Heart left ventricle (tissue), 16 donors: ENCODE measurements around the gene PRXL2C. TPM values are rescaled to one million over a fixed set of nuclear protein-coding genes. Genes with fewer than 3 reads are reported as not detected.
"Not testable (repeated sequence)": the region's sequence is repeated elsewhere in the genome, so short reads cannot be mapped to it uniquely, and the experiment has no call there.

Experiments used
- ATAC-seq, 4 donors: fragments of 200-7000 bp; cut with Tn5 transposase; one replicate each; pipeline ENCODE4 v1.9.1; 2020 to 2022; ENCODE audit warnings: moderate library complexity in 4 of 4, mild to moderate bottlenecking in 3 of 4, moderate number of reproducible peaks in 1 of 4
- DNase-seq, 5 donors: peaks; one replicate each; pipeline ENCODE4 v3.0.0-alpha.2; 2020
- H3K27ac ChIP-seq, 12 donors: fragments of 200-600 bp; sonication (generic) in 4 of 12; one replicate each; pipeline versions ENCODE4 v1.5.0 to v1.8.0; 2016 to 2022; ENCODE audit warnings: mild to moderate bottlenecking in 2 of 12
- H3K27me3 ChIP-seq, 9 donors: fragments of 200-600 bp; sonication (generic) in 2 of 9; one replicate each; pipeline versions ENCODE4 v1.5.1 to v1.8.0; 2016 to 2022; ENCODE audit warnings: mild to moderate bottlenecking in 3 of 9
- H3K36me3 ChIP-seq, 9 donors: fragments of 200-600 bp; sonication (generic) in 2 of 9; one replicate each; pipeline versions ENCODE4 v1.5.0 to v1.8.0; 2018 to 2022; ENCODE audit warnings: mild to moderate bottlenecking in 2 of 9
- H3K4me1 ChIP-seq, 12 donors: fragments of 200-600 bp; sonication (generic) in 4 of 12; one replicate each; pipeline versions ENCODE4 v1.5.0 to v1.8.0; 2016 to 2022; ENCODE audit warnings: mild to moderate bottlenecking in 3 of 12
- H3K4me3 ChIP-seq, 12 donors: fragments of 200-600 bp; sonication (generic) in 4 of 12; one replicate each; pipeline versions ENCODE4 v1.5.0 to v1.8.0; 2017 to 2022; ENCODE audit warnings: mild to moderate bottlenecking in 9 of 12, moderate library complexity in 4 of 12
- H3K9me3 ChIP-seq, 12 donors: fragments of 200-600 bp; sonication (generic) in 4 of 12; one replicate each; pipeline versions ENCODE4 v1.5.0 to v1.8.0; 2016 to 2022; ENCODE audit warnings: mild to moderate bottlenecking in 1 of 12
- CTCF ChIP-seq, 12 donors: fragments of 200-600 bp; sonication (generic) in 4 of 12; IDR thresholded peaks; one replicate each; pipeline versions ENCODE4 v1.5.0 to v1.8.0; 2018 to 2022; ENCODE audit warnings: antibody characterized with exemption in 12 of 12, mild to moderate bottlenecking in 5 of 12
- POLR2A ChIP-seq, 2 donors: fragments of 450-650 bp; IDR thresholded peaks; one replicate each; pipeline ENCODE4 v1.6.1; 2017; ENCODE audit warnings: antibody characterized with exemption in 2 of 2, mild to moderate bottlenecking in 2 of 2, moderate library complexity in 2 of 2
- WGBS, 4 donors: extraction: QIAGEN DNeasy Blood & Tissue Kit in 2 of 4; methylation state at CpG; one replicate each; pipeline versions ENCODE4 v1.1.5 to v1.1.7; 2013 to 2018; 5-methylcytosine and 5-hydroxymethylcytosine counted together
- intact Hi-C, 10 donors: fragments of 100-400 bp; cut with DNase I; formaldehyde crosslinking; loops; one replicate each; pipeline versions ENCODE4 v1.11.1 to v1.14.2; 2022
- polyA plus RNA-seq, 2 donors: library from polyadenylated mRNA; stranded (reverse); fragments of 200-250 nt; gene quantifications; one replicate each; pipeline ENCODE4 v1.2.3, GENCODE V29; 2013
- total RNA-seq, 9 donors: library from RNA; depleted of rRNA in 2 of 9; stranded (reverse); fragments of >200 nt in 2 of 9; fragmentation: NEBNext Ultra II Directional in 3 of 9; extraction: Animal tissue kit (Norgen Biotek cat#: 25700) in 3 of 9; gene quantifications; one replicate each; pipeline versions ENCODE4 v1.1.0 to v1.2.4, GENCODE V29; 2016 to 2023
- donor health status: ischemic (EF 13 %, LVEDD 7.1; RV severe dilation, severe dysfunction).
- donor health status: healthy with polysubstance abuse.
- donor health status: DM: no; HTN: yes; CAD: no.
- donor health status: DM: no; HTN: no; CAD: no.
- donor health status: ischemic (EF 25% LVEDD 6.9; RV normal size, moderate dysfunction).
- donor health status: ischemic (EF 25% LVEDD 5.7; RV mildly dilated, moderate dysfunction).
- donor health status: healthy.
- donor health status: DM: yes; HTN: yes; CAD: no.
- donor health status: ischemic (EF 35%, LVEDD 5.7; RV mildly dilated, moderate dysfunction).
- donor health status: nonischemic (EF 11% LVEDD 7.7; RV severe dilation, severe dysfunction).
- donor health status: DM: yes; HTN: yes; CAD: no.
- donor health status: PGD.
- donor health status: ischemic (EF 29% LVEDD 5.4; RV normal size, mild dysfunction).
- donor health status: nonischemic (EF 23%, LVEDD 6.1; RV moderate dilation, normal function).

PRXL2C gene
- total and polyA plus RNA-seq, 11 donors, result 10.6 to 41.1 (median 23.8) TPM

GRCh38 chr9:96636368-96636767 is 18.7 kb downstream of the PRXL2C start:
- intact Hi-C loops, result no loop called here
- Histone ChIP-seq H3K4me1 (peaks cover 0 to 2% (median 0%) of the 10 kb centered on the region in 12 donors), H3K9me3 (no peaks in the 10 kb centered on the region), H3K27ac (no peak overlapping the region), H3K27me3 (peaks cover 0 to 2% (median 0%) of the 10 kb centered on the region in 9 donors), H3K4me3 (no peak overlapping the region), H3K36me3 (peaks cover 0 to 17% (median 2%) of the 10 kb centered on the region in 9 donors)
- WGBS, 4 donors, result 31 to 51% (median 43%) methylated on average over 1 of the region's 1 CpG
- no peak for DNase-seq
- TF ChIP-seq POLR2A (IDR thresholded peaks at IDR 0.05) (no peak), CTCF (IDR thresholded peaks at IDR 0.05) (no peak)
- ATAC-seq, result no peak

- H3K4me3 ChIP-seq, intact Hi-C loops, H3K36me3 ChIP-seq, H3K4me1 ChIP-seq, H3K27ac ChIP-seq, H3K9me3 ChIP-seq, DNase-seq, ATAC-seq: not testable (repeated sequence)
- 85 to 91% (median 88%) methylated on average over 8 of the region's 8 CpGs for WGBS, 4 donors
- peaks cover 0 to 11% (median 0%) of the 10 kb centered on the region in 9 donors for H3K27me3 ChIP-seq
Observed at GRCh38 chr9:96633579-96633978, 21.5 kb downstream of the PRXL2C start.

- DNase-seq (no peak), ATAC-seq (no peak)
- H3K36me3 ChIP-seq, result no peaks in the 10 kb centered on the region
- no peaks in the 10 kb centered on the region for H3K9me3 ChIP-seq
- 87 to 90% (median 89%) methylated on average over 6 of the region's 6 CpGs for WGBS, 4 donors
- H3K4me1 ChIP-seq, result no peaks in the 10 kb centered on the region
- H3K27ac ChIP-seq, result no peak overlapping the region
- no peak overlapping the region for H3K4me3 ChIP-seq
- peaks cover 0 to 11% (median 0%) of the 10 kb centered on the region in 9 donors for H3K27me3 ChIP-seq
- no peak for TF ChIP-seq POLR2A (IDR thresholded peaks at IDR 0.05)
- TF ChIP-seq CTCF (IDR thresholded peaks at IDR 0.05), result no peak
- intact Hi-C loops, result loop anchor here in 1 of 10 donors (10.0 kb wide), 1 partner anchor 172 kb away; the partner anchor contains the start of gene HABP4
Observed at GRCh38 chr9:96626912-96627311, 28.2 kb downstream of the PRXL2C start.

- Histone ChIP-seq H3K36me3 (no peaks in the 10 kb centered on the region), H3K9me3 (no peaks in the 10 kb centered on the region), H3K4me1 (peaks cover 0 to 12% (median 2%) of the 10 kb centered on the region in 12 donors), H3K27ac (no peak overlapping the region), H3K27me3 (peaks cover 0 to 14% (median 0%) of the 10 kb centered on the region in 9 donors), H3K4me3 (no peak overlapping the region)
- DNase-seq (no peak), ATAC-seq (no peak)
- intact Hi-C loops, result loop anchor here in 1 of 10 donors (10.0 kb wide), 1 partner anchor 167 kb away; the partner anchor contains the start of gene HABP4
- TF ChIP-seq POLR2A (IDR thresholded peaks at IDR 0.05) (no peak), CTCF (IDR thresholded peaks at IDR 0.05) (no peak)
- 69 to 75% (median 73%) methylated on average over 4 of the region's 4 CpGs for WGBS, 4 donors
Observed at GRCh38 chr9:96621618-96622017, 33.5 kb downstream of the PRXL2C start.

GRCh38 chr9:96620832-96621269 is 34.3 kb downstream of the PRXL2C start:
- TF ChIP-seq POLR2A (IDR thresholded peaks at IDR 0.05) (no peak), CTCF (IDR thresholded peaks at IDR 0.05) (no peak)
- intact Hi-C loops, result loop anchor here in 1 of 10 donors (10.0 kb wide), 1 partner anchor 166 kb away; the partner anchor contains the start of gene HABP4
- H3K9me3 ChIP-seq, result no peaks in the 10 kb centered on the region
- H3K27ac ChIP-seq, result no peak overlapping the region
- no peak for ATAC-seq
- peaks cover 0 to 12% (median 2%) of the 10 kb centered on the region in 12 donors for H3K4me1 ChIP-seq
- H3K27me3 ChIP-seq, result peaks cover 0 to 14% (median 0%) of the 10 kb centered on the region in 9 donors
- H3K36me3 ChIP-seq, result no peaks in the 10 kb centered on the region
- no peak overlapping the region for H3K4me3 ChIP-seq
- WGBS, 4 donors, result 49 to 68% (median 61%) methylated on average over 7 of the region's 7 CpGs
- no peak for DNase-seq
